K562 (cell line): Measurements from ENCODE around the gene MAD1L1. TPM values are rescaled to one million over a fixed set of nuclear protein-coding genes. Genes with fewer than 3 reads are reported as not detected.
"Not testable (repeated sequence)": the region's sequence is repeated elsewhere in the genome, so short reads cannot be mapped to it uniquely, and the experiment has no call there.

Source experiments
- ATAC-seq: fragments of 200-7000 bp; cut with Tn5 transposase; 3 replicates; pipeline ENCODE4 v1.9.1; 2020; ENCODE audit warnings: moderate library complexity
- BruUV-seq: library from RNA; stranded (reverse); fragments of 400-500 nt; replicated peaks from 2 replicates; lab custom pipeline; 2021; lab: Mats Ljungman, UMichigan
- CTCF ChIA-PET: fragments of 300-600 bp; formaldehyde crosslinking; extraction: SDS; loops from one replicate; lab custom pipeline; 2021; ENCODE audit warnings: low intra/inter-chr PET ratio; lab: Yijun Ruan, JAX
- POLR2A ChIA-PET: fragments of 300-600, 350-650 bp; sonication (Branson Sonifier 250); formaldehyde crosslinking; extraction: SDS; loops from one replicate; lab custom pipeline; 2021; ENCODE audit warnings: antibody characterized with exemption, inconsistent platforms; lab: Yijun Ruan, JAX
- DNase-seq, 4 experiments: peaks; one replicate each; pipeline versions ENCODE4 v3.0.0 to v3.0.0-alpha.2; 2011 to 2018; ENCODE audit warnings: low spot score in 3 of 4, mixed read lengths in 3 of 4; ENCODE audit errors: extremely low read depth in 1 of 4
- FAIRE-seq: peaks from 2 replicates; lab custom pipeline; 2011; peaks lifted over from hg19 to GRCh38; lab: Jason Lieb, UNC
- H2AFZ ChIP-seq: 2 replicates; pipeline ENCODE4 v1.6.0; 2011; ENCODE audit warnings: low read depth, low read length, control low read depth, inconsistent platforms
- H3K27ac ChIP-seq: fragments of 200-600 bp; 3 replicates; pipeline ENCODE4 v1.8.0; 2011; ENCODE audit warnings: low read depth, mild to moderate bottlenecking, control low read depth, inconsistent platforms, low read length, moderate library complexity, mixed read lengths; ENCODE audit errors: extremely low read depth
- H3K27me3 ChIP-seq, 2 experiments: fragments of 300-600 bp in 1 of 2; 2 replicates in 1 of 2; 3 replicates in 1 of 2; pipeline versions ENCODE4 v1.6.0 to v1.8.0; 2011; ENCODE audit warnings: inconsistent platforms in 2 of 2, low read length in 2 of 2, mild to moderate bottlenecking in 1 of 2, mixed read lengths in 1 of 2, moderate library complexity in 1 of 2; ENCODE audit not compliant: control insufficient read depth in 2 of 2, insufficient read depth in 2 of 2
- H3K36me3 ChIP-seq: fragments of 300-600 bp; 3 replicates; pipeline ENCODE4 v1.8.0; 2011; ENCODE audit warnings: mild to moderate bottlenecking, low read length, inconsistent platforms; ENCODE audit not compliant: control insufficient read depth, insufficient read depth
- H3K4me1 ChIP-seq, 2 experiments: fragments of 200-600 bp in 1 of 2; replicated peaks in 1 of 2; 2 replicates in 1 of 2; 3 replicates in 1 of 2; pipeline versions ENCODE4 v1.5.1 to v1.8.0; 2011; ENCODE audit warnings: inconsistent platforms in 2 of 2, low read length in 2 of 2, mild to moderate bottlenecking in 1 of 2, mixed read lengths in 1 of 2, moderate library complexity in 1 of 2; ENCODE audit not compliant: control insufficient read depth in 2 of 2, insufficient read depth in 2 of 2
- H3K4me2 ChIP-seq: 2 replicates; pipeline ENCODE4 v1.6.1; 2011; ENCODE audit warnings: low read length, control low read depth, inconsistent platforms, mixed read lengths; ENCODE audit not compliant: insufficient read depth
- H3K4me3 ChIP-seq: fragments of 200-600 bp; sonication (generic), shearing (Covaris generic); 2 replicates; pipeline ENCODE4 v1.5.1; 2016; ENCODE audit warnings: control low read depth, inconsistent platforms
- H3K79me2 ChIP-seq: fragments of 200-600 bp; 3 replicates; pipeline ENCODE4 v1.8.0; 2011; ENCODE audit warnings: low read length, inconsistent platforms; ENCODE audit not compliant: control insufficient read depth, insufficient read depth
- H3K9ac ChIP-seq, 2 experiments: 2 replicates each; pipeline versions ENCODE4 v1.6.0 to v1.6.1; 2011; ENCODE audit warnings: low read depth in 2 of 2, low read length in 2 of 2, control low read depth in 1 of 2, inconsistent platforms in 1 of 2, mild to moderate bottlenecking in 1 of 2, mixed read lengths in 1 of 2; ENCODE audit not compliant: insufficient read depth in 1 of 2
- H3K9me1 ChIP-seq: one replicate; pipeline ENCODE4 v1.6.0; 2011; ENCODE audit warnings: inconsistent platforms, mild to moderate bottlenecking, low read length, moderate library complexity; ENCODE audit not compliant: control insufficient read depth, insufficient read depth
- H3K9me3 ChIP-seq: replicated peaks from 2 replicates; pipeline ENCODE4 v1.5.1; 2011; ENCODE audit warnings: low read depth, low read length, inconsistent platforms; ENCODE audit not compliant: control insufficient read depth, insufficient read depth
- H4K20me1 ChIP-seq: replicated peaks from 2 replicates; pipeline ENCODE4 v1.6.1; 2011; ENCODE audit warnings: low read length, inconsistent platforms, mixed read lengths; ENCODE audit not compliant: control insufficient read depth, insufficient read depth
- HDAC1 ChIP-seq, 2 experiments: fragments of 450-650 bp; IDR thresholded peaks; 2 replicates each; pipeline ENCODE4 v1.6.1; 2016 to 2017; ENCODE audit warnings: inconsistent platforms in 1 of 2, mild to moderate bottlenecking in 1 of 2, moderate library complexity in 1 of 2
- POLR2G ChIP-seq: fragments of 200-400 bp; formaldehyde crosslinking; IDR thresholded peaks from 2 replicates; pipeline ENCODE4 v1.6.1; 2017; ENCODE audit warnings: low read depth, mild to moderate bottlenecking, antibody characterized with exemption, low read length, moderate library complexity
- SMAD3 ChIP-seq: fragments of 450-650 bp; formaldehyde crosslinking; conservative IDR thresholded peaks from 2 replicates; pipeline ENCODE4 v1.4.0; 2020; ENCODE audit warnings: mild to moderate bottlenecking
- ZC3H8 ChIP-seq: fragments of 450-650 bp; IDR thresholded peaks from 2 replicates; pipeline ENCODE4 v1.6.1; 2017
- ZNF407 ChIP-seq: fragments of 450-650 bp; IDR thresholded peaks from 2 replicates; pipeline ENCODE4 v1.6.1; 2016; ENCODE audit warnings: low read depth
- WGBS: fragments of 100-300 bp; shearing (Covaris generic); methylation state at CpG from one replicate; pipeline ENCODE4 v1.1.6; 2016; ENCODE audit warnings: low coverage, mixed read lengths; ENCODE audit not compliant: insufficient coverage; ENCODE audit errors: missing lambda C conversion rate; 5-methylcytosine and 5-hydroxymethylcytosine counted together
- in situ Hi-C: fragments of 300-500 bp; cut with MboI; formaldehyde crosslinking; loops from 4 replicates; pipeline ENCODE4 v1.15.0; 2018; ENCODE audit warnings: inconsistent platforms, mixed read lengths
- intact Hi-C: fragments of 100-400 bp; cut with micrococcal nuclease; formaldehyde crosslinking; loops from 2 replicates; pipeline ENCODE4 v1.14.2; 2022
- polyA plus RNA-seq, 8 experiments: library from polyadenylated mRNA; depleted of rRNA in 4 of 8; stranded (reverse) in 5 of 8; unstranded in 3 of 8; fragments of >200 nt; fragmentation: Nextera tagmentation in 2 of 8; fragmentation: Illumina TruSeq in 1 of 8; extraction: Ambion mirVana in 2 of 8; extraction: Trizol in 1 of 8; gene quantifications; 2 replicates each; pipeline versions ENCODE4 v1.2.1 to v1.2.3, GENCODE V29; 2011 to 2014; ENCODE audit warnings: inconsistent platforms in 1 of 8, missing spikeins in 1 of 8
- total RNA-seq, 7 experiments: library from RNA; depleted of rRNA in 6 of 7; stranded (reverse); fragments of >200 nt in 6 of 7; fragmentation: Illumina TruSeq in 2 of 7; extraction: Trizol in 2 of 7; gene quantifications; 2 replicates each; pipeline versions ENCODE4 v1.2.1 to v1.2.3, GENCODE V29; 2011 to 2021; ENCODE audit warnings: low replicate concordance in 1 of 7

The MAD1L1 gene
- total and polyA plus RNA-seq, 9 of the 15 experiments (the other 6 are each of a cell fraction or from before 2014, with no cell fraction given), result 1.7 to 89.7 (median 18.0) TPM

- POLR2A ChIA-PET, CTCF ChIA-PET, H3K79me2 ChIP-seq, H4K20me1 ChIP-seq, H3K9me1 ChIP-seq, H3K27me3 ChIP-seq, H3K4me3 ChIP-seq, H3K9me3 ChIP-seq, H3K27ac ChIP-seq, H3K4me2 ChIP-seq, intact Hi-C loops, ATAC-seq, FAIRE-seq, H3K9ac ChIP-seq, BruUV-seq, H3K36me3 ChIP-seq, H2AFZ ChIP-seq, DNase-seq, in situ Hi-C loops: not testable (repeated sequence)
- WGBS, result 93% methylated on average over 19 of the region's 35 CpGs
- H3K4me1 ChIP-seq, result peaks cover 0 to 19% of the 10 kb centered on the region in 2 experiments; a peak in 2 of 5 replicates
- peak; percentile 25; the same call in 1 of the 2 replicates for TF ChIP-seq POLR2G
These were observed 408.4 kb downstream of the MAD1L1 start for GRCh38 chr7:1824151-1824881.

GRCh38 chr7:1823376-1824150 lies 409.2 kb downstream of the MAD1L1 start:
- CTCF ChIA-PET, result no interaction called here
- no TSS peak for BruUV-seq
- no peak for TF ChIP-seq HDAC1 (IDR thresholded peaks at IDR 0.05)
- peak; percentile 46; the same call in 1 of the 2 replicates for TF ChIP-seq POLR2G
- TF ChIP-seq ZNF407, result no peak
- TF ChIP-seq SMAD3 (CRISPR knock-in tag), result no peak
- TF ChIP-seq ZC3H8, result no peak

More at GRCh38 chr7:1823376-1824150, 409.2 kb downstream of the MAD1L1 start:
- Histone ChIP-seq H3K36me3 (no peaks in the 10 kb centered on the region), H4K20me1 (no peaks in the 10 kb centered on the region), H3K9me1 (no peaks in the 10 kb centered on the region), H3K27ac (no peak overlapping the region), H3K4me3 (no peak overlapping the region), H3K27me3 (no peaks in the 10 kb centered on the region), H3K9ac (no peak overlapping the region; a peak in 1 of 4 replicates), H3K4me1 (peaks cover 0 to 23% of the 10 kb centered on the region in 2 experiments; a peak in 2 of 5 replicates), H3K4me2 (no peak overlapping the region), H3K79me2 (no peaks in the 10 kb centered on the region), H3K9me3 (no peaks in the 10 kb centered on the region), H2AFZ (no peak overlapping the region)
- ATAC-seq, result no peak
- WGBS, result 92% methylated on average over 18 of the region's 24 CpGs
- no peak for DNase-seq
- POLR2A ChIA-PET, result no interaction called here
- no peak for FAIRE-seq
- intact Hi-C loops (no loop called here), in situ Hi-C loops (no loop called here)
